Measurements from ENCODE around the gene PDPR.
"Not testable (repeated sequence)": the region's sequence is repeated elsewhere in the genome, so short reads cannot be mapped to it uniquely, and the experiment has no call there.

Gene PDPR

GRCh38 chr16:70128844-70129243, 14.7 kb downstream of the PDPR start:
- not testable (repeated sequence) for DNase-seq (ENCODE audit: low read depth in 2 of 2)

- not testable (repeated sequence) for DNase-seq (ENCODE audit: low read depth in 2 of 2)
Observed at GRCh38 chr16:70135796-70136195, 21.7 kb downstream of the PDPR start.

GRCh38 chr16:70136595-70136994, 22.5 kb downstream of the PDPR start:
- not testable (repeated sequence) for DNase-seq (ENCODE audit: low read depth in 2 of 2)

GRCh38 chr16:70142739-70143138, 28.6 kb downstream of the PDPR start:
- DNase-seq (ENCODE audit: low read depth in 2 of 2), result not testable (repeated sequence)

GRCh38 chr16:70143231-70143895, 29.2 kb downstream of the PDPR start:
- DNase-seq (ENCODE audit: low read depth in 2 of 2), result not testable (repeated sequence)

GRCh38 chr16:70147853-70148252, 33.7 kb downstream of the PDPR start:
- not testable (repeated sequence) for DNase-seq (ENCODE audit: low read depth in 2 of 2)

GRCh38 chr16:70148453-70148852, 34.3 kb downstream of the PDPR start:
- DNase-seq (ENCODE audit: low read depth in 2 of 2), result not testable (repeated sequence)

GRCh38 chr16:70149296-70149695, 35.2 kb downstream of the PDPR start:
- DNase-seq (ENCODE audit: low read depth in 2 of 2), result not testable (repeated sequence)

GRCh38 chr16:70151391-70151790, 37.3 kb downstream of the PDPR start:
- DNase-seq (ENCODE audit: low read depth in 2 of 2), result no peak

- DNase-seq (ENCODE audit: low read depth in 2 of 2), result no peak
Observed at GRCh38 chr16:70151941-70152509, 37.9 kb downstream of the PDPR start.

- DNase-seq (ENCODE audit: low read depth in 2 of 2), result no peak
Observed at GRCh38 chr16:70152578-70153302, 38.6 kb downstream of the PDPR start.

- not testable (repeated sequence) for DNase-seq (ENCODE audit: low read depth in 2 of 2)
Observed at GRCh38 chr16:70154736-70155135, 40.6 kb downstream of the PDPR start.

- no peak for DNase-seq (ENCODE audit: low read depth in 2 of 2)
Observed at GRCh38 chr16:70156207-70156978, 42.3 kb downstream of the PDPR start.

- DNase-seq (ENCODE audit: low read depth in 2 of 2), result no peak
Observed at GRCh38 chr16:70157105-70157476, 43.0 kb downstream of the PDPR start.

- DNase-seq (ENCODE audit: low read depth in 2 of 2), result no peak
Observed at GRCh38 chr16:70157477-70158260, 43.5 kb downstream of the PDPR start.

GRCh38 chr16:70158261-70158939, 44.3 kb downstream of the PDPR start:
- DNase-seq (ENCODE audit: low read depth in 2 of 2), result no peak

GRCh38 chr16:70159355-70160348, 45.5 kb downstream of the PDPR start:
- no peak for DNase-seq (ENCODE audit: low read depth in 2 of 2)

GRCh38 chr16:70160388-70160787, 46.3 kb downstream of the PDPR start:
- DNase-seq (ENCODE audit: low read depth in 2 of 2), result no peak

GRCh38 chr16:70160821-70161220, 46.7 kb downstream of the PDPR start:
- no peak for DNase-seq (ENCODE audit: low read depth in 2 of 2)

GRCh38 chr16:70161350-70161749, 47.2 kb downstream of the PDPR start:
- no peak for DNase-seq (ENCODE audit: low read depth in 2 of 2)
